OCI-LY3 (cell line): ENCODE results near the gene NR2F2.

ENCODE experiments used
- CTCF ChIP-seq: fragments of 200-600, 300-600 bp; sonication (generic); IDR thresholded peaks from 2 replicates; pipeline ENCODE4 v1.5.1; 2014; ENCODE audit warnings: antibody characterized with exemption, low read length, low read depth
- EZH2phosphoT487 ChIP-seq: fragments of 200-600 bp; shearing (Covaris generic); IDR thresholded peaks from 2 replicates; pipeline ENCODE4 v1.6.1; 2018; ENCODE audit warnings: antibody characterized with exemption, mixed run types, low read depth

- no peak for TF ChIP-seq CTCF
- no peak for TF ChIP-seq EZH2phosphoT487
These were observed 23.6 kb downstream of the NR2F2 start for GRCh38 chr15:96353930-96354730.
